GM12878 (cell line): ENCODE data around the gene AHCYL2. TPM values are rescaled to one million over a fixed set of nuclear protein-coding genes. Genes with fewer than 3 reads are reported as not detected.
A peak's percentile ranks its signal among the peaks of the same experiment; 100 is the strongest.
"Not testable (repeated sequence)": the region's sequence is repeated elsewhere in the genome, so short reads cannot be mapped to it uniquely, and the experiment has no call there.

ENCODE experiments used
- ATAC-seq: fragments of 200-7000 bp; cut with Tn5 transposase; 3 replicates; pipeline ENCODE4 v1.9.1; 2020; ENCODE audit warnings: mild to moderate bottlenecking, moderate library complexity
- BruUV-seq: library from RNA; stranded (reverse); fragments of 400-500 nt; replicated peaks from 2 replicates; lab custom pipeline; 2021; lab: Mats Ljungman, UMichigan
- CTCF ChIA-PET: fragments of 300-600 bp; sonication (Branson Sonifier 250); formaldehyde crosslinking; extraction: SDS; loops from one replicate; lab custom pipeline; 2021; ENCODE audit warnings: inconsistent platforms; lab: Yijun Ruan, JAX
- POLR2A ChIA-PET: fragments of 350-600 bp; formaldehyde crosslinking; extraction: SDS; loops from one replicate; lab custom pipeline; 2021; ENCODE audit warnings: inconsistent platforms; lab: Charles Lee
- RAD21 ChIA-PET: fragments of 300-600 bp; sonication (Branson Sonifier 250); formaldehyde crosslinking; loops from one replicate; lab custom pipeline; 2023; ENCODE audit warnings: antibody characterized with exemption; ENCODE audit not compliant: unreplicated experiment; lab: Charles Lee
- SMC1A ChIA-PET: fragments of 300-600 bp; sonication (Branson Sonifier 250); formaldehyde crosslinking; loops from one replicate; lab custom pipeline; 2023; ENCODE audit not compliant: unreplicated experiment, uncharacterized antibody; lab: Charles Lee
- DNase-seq: peaks from one replicate; pipeline ENCODE4 v3.0.0-alpha.2; 2011; ENCODE audit warnings: low read depth, low spot score
- FAIRE-seq: peaks from 3 replicates; lab custom pipeline; 2011; peaks lifted over from hg19 to GRCh38; lab: Jason Lieb, UNC
- H2AFZ ChIP-seq: 2 replicates; pipeline ENCODE4 v1.6.0; 2011; ENCODE audit warnings: low read depth, low read length, control low read depth; ENCODE audit not compliant: control insufficient read depth
- H3K27ac ChIP-seq: 2 replicates; pipeline ENCODE4 v1.5.1; 2011; ENCODE audit warnings: control low read depth; ENCODE audit not compliant: control insufficient read depth, insufficient read depth
- H3K27me3 ChIP-seq, 2 experiments: replicated peaks in 1 of 2; 2 replicates each; pipeline versions ENCODE4 v1.6.0 to v1.6.1; 2011; ENCODE audit warnings: low read length in 1 of 2; ENCODE audit not compliant: control insufficient read depth in 2 of 2, insufficient read depth in 2 of 2
- H3K36me3 ChIP-seq, 2 experiments: 2 replicates each; pipeline ENCODE4 v1.5.1; 2011; ENCODE audit warnings: low read length in 1 of 2; ENCODE audit not compliant: control insufficient read depth in 2 of 2, insufficient read depth in 2 of 2
- H3K4me1 ChIP-seq: 2 replicates; pipeline ENCODE4 v1.6.1; 2011; ENCODE audit warnings: mild to moderate bottlenecking, low read length, moderate library complexity, mixed read lengths; ENCODE audit not compliant: control insufficient read depth, insufficient read depth
- H3K4me2 ChIP-seq: 2 replicates; pipeline ENCODE4 v1.6.0; 2011; ENCODE audit warnings: control low read depth; ENCODE audit not compliant: control insufficient read depth, insufficient read depth
- H3K4me3 ChIP-seq: fragments of 200-600 bp; sonication (generic); 2 replicates; pipeline ENCODE4 v1.5.1; 2016
- H3K79me2 ChIP-seq: 2 replicates; pipeline ENCODE4 v1.6.0; 2011; ENCODE audit warnings: low read length; ENCODE audit not compliant: control insufficient read depth, insufficient read depth
- H3K9ac ChIP-seq: 2 replicates; pipeline ENCODE4 v1.8.0; 2011; ENCODE audit warnings: low read length, control low read depth, mixed read lengths; ENCODE audit not compliant: control insufficient read depth, insufficient read depth
- H3K9me3 ChIP-seq: replicated peaks from 3 replicates; pipeline ENCODE4 v1.5.1; 2011; ENCODE audit warnings: mild to moderate bottlenecking, low read length; ENCODE audit not compliant: control insufficient read depth, insufficient read depth
- H4K20me1 ChIP-seq: 2 replicates; pipeline ENCODE4 v1.6.0; 2011; ENCODE audit not compliant: control insufficient read depth, insufficient read depth
- MLLT1 ChIP-seq: fragments of 450-650 bp; IDR thresholded peaks from 2 replicates; pipeline ENCODE4 v1.6.1; 2016; ENCODE audit warnings: mild to moderate bottlenecking
- SMARCA5 ChIP-seq: fragments of 450-650 bp; IDR thresholded peaks from 2 replicates; pipeline ENCODE4 v1.6.1; 2017; ENCODE audit warnings: mild to moderate bottlenecking
- WGBS: methylation state at CpG from one replicate; pipeline ENCODE4 v1.1.6; 2016; ENCODE audit warnings: low lambda C conversion rate; ENCODE audit not compliant: insufficient replicate concordance, insufficient coverage; ENCODE audit errors: missing lambda C conversion rate; 5-methylcytosine and 5-hydroxymethylcytosine counted together
- in situ Hi-C: fragments of 300-500 bp; cut with MboI; formaldehyde crosslinking; loops from 9 replicates; pipeline ENCODE4 v1.14.3; 2018; ENCODE audit warnings: mixed read lengths
- intact Hi-C: fragments of 100-400 bp; cut with micrococcal nuclease; formaldehyde crosslinking; loops from one replicate; pipeline ENCODE4 v1.14.2; 2022; ENCODE audit not compliant: unreplicated experiment
- polyA plus RNA-seq, 11 experiments: library from polyadenylated mRNA; depleted of rRNA in 4 of 11; unstranded in 6 of 11; stranded (reverse) in 5 of 11; fragments of >200 nt; fragmentation: Nextera tagmentation in 4 of 11; fragmentation: Illumina TruSeq in 1 of 11; extraction: Ambion mirVana in 4 of 11; extraction: Trizol in 1 of 11; gene quantifications; 1 replicate in 1 of 11; 2 replicates in 10 of 11; pipeline versions ENCODE4 v1.2.1 to v1.2.3, GENCODE V29; 2011 to 2016; ENCODE audit warnings: inconsistent platforms in 2 of 11, missing spikeins in 2 of 11, low read depth in 1 of 11
- total RNA-seq, 4 experiments: library from RNA; depleted of rRNA in 3 of 4; stranded (reverse); fragments of >200 nt in 3 of 4; fragmentation: Illumina TruSeq in 1 of 4; extraction: Trizol in 1 of 4; gene quantifications; 2 replicates each; pipeline versions ENCODE4 v1.2.1 to v1.2.3, GENCODE V29; 2013 to 2021
- TF ChIP-seq, protein P1 (sequence below): IDR thresholded peaks from 2 replicates; pipeline ENCODE4 v1.6.1; 2012; ENCODE audit warnings: low read length, inconsistent platforms

The AHCYL2 gene
- total and polyA plus RNA-seq, 10 of the 15 experiments (the other 5 are each of a cell fraction or from before 2014, with no cell fraction given), result 1.7 to 29.1 (median 5.4) TPM

GRCh38 chr7:129368389-129368986, 143.7 kb downstream of the AHCYL2 start (continued):
- TF ChIP-seq, protein P1, sequence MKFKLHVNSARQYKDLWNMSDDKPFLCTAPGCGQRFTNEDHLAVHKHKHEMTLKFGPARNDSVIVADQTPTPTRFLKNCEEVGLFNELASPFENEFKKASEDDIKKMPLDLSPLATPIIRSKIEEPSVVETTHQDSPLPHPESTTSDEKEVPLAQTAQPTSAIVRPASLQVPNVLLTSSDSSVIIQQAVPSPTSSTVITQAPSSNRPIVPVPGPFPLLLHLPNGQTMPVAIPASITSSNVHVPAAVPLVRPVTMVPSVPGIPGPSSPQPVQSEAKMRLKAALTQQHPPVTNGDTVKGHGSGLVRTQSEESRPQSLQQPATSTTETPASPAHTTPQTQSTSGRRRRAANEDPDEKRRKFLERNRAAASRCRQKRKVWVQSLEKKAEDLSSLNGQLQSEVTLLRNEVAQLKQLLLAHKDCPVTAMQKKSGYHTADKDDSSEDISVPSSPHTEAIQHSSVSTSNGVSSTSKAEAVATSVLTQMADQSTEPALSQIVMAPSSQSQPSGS, result no peak

DNA sequence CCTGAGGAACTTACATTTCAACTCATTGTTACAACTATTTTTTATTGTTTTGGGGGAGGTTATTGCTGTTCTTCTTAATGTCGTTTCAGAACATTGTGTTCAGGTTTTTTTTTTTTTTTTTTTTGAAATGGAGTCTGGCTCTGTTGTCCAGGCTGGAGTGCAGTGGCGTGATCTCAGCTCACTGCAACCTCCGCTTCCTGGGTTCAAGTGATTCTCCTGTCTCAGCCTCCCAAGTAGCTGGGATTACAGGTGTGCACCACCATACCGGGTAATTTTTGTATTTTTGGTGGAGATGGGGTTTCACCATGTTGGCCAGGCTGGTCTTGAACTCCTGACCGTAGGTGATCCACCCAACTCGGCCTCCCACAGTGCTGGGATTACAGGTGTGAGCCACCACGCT, 144.6 kb downstream of the AHCYL2 start:
- not testable (repeated sequence) for H2AFZ ChIP-seq, H3K9ac ChIP-seq, H3K4me1 ChIP-seq, H3K9me3 ChIP-seq
- CTCF ChIA-PET, result interaction anchor here (0.7 to 16.9 kb wide), 18 partner anchors 9 to 274 kb away, joined by 3 to 561 read pairs (median 14); no protein-coding TSS in a partner anchor
- intact Hi-C loops, result loop anchor here (2.0 to 5.0 kb wide), 3 partner anchors 151 to 458 kb away; no protein-coding TSS in a partner anchor
- 0 out of 2 replicates have a peak, but pooled peaks have one; percentile 39 for TF ChIP-seq SMARCA5
- peak; percentile 87 for TF ChIP-seq MLLT1
- TF ChIP-seq, all 136 proteins: peak for 2; not testable (repeated sequence) for 134
- peak overlapping the region; percentile 45; the same call in 1 of the 2 replicates for H3K4me3 ChIP-seq
- not testable (repeated sequence) for H4K20me1 ChIP-seq, H3K4me2 ChIP-seq, H3K27me3 ChIP-seq, FAIRE-seq, H3K79me2 ChIP-seq, DNase-seq, ATAC-seq, H3K36me3 ChIP-seq, BruUV-seq
- ChIA-PET SMC1A (interaction anchor here (1.0 to 18.3 kb wide), 19 partner anchors 9 to 641 kb away, joined by 3 to 451 read pairs (median 11); no protein-coding TSS in a partner anchor), POLR2A (interaction anchor here (0.6 to 4.3 kb wide), 6 partner anchors 8 to 103 kb away, joined by 3 to 27 read pairs (median 8); no protein-coding TSS in a partner anchor), RAD21 (interaction anchor here (0.6 to 16.7 kb wide), 17 partner anchors 9 to 287 kb away, joined by 3 to 333 read pairs (median 13); partner anchors contain the start of genes AHCYL2 and STRIP2)
- peak overlapping the region; percentile 92; the same call in 1 of the 2 replicates for H3K27ac ChIP-seq
- in situ Hi-C loops, result loop anchor here (5.0 to 10.0 kb wide), 3 partner anchors 93 to 645 kb away; no protein-coding TSS in a partner anchor
- 86% methylated on average over 7 of the region's 7 CpGs for WGBS
